OCI-LY1 (cell line): ENCODE results near the gene PSMA3.

Source experiments
- H2AFZ ChIP-seq: fragments of 200-600 bp; sonication (generic), shearing (Covaris generic); 2 replicates; pipeline ENCODE4 v1.6.0; 2014; ENCODE audit warnings: antibody characterized with exemption, mild to moderate bottlenecking, low read length
- H3F3A ChIP-seq: fragments of 200-600 bp; sonication (generic), shearing (Covaris generic); 2 replicates; pipeline ENCODE4 v1.6.0; 2014; ENCODE audit warnings: mild to moderate bottlenecking, antibody characterized with exemption, low read length, moderate library complexity; ENCODE audit not compliant: insufficient read depth
- H3K27ac ChIP-seq: fragments of 200-600 bp; sonication (generic); 2 replicates; pipeline ENCODE4 v1.5.1; 2014; ENCODE audit warnings: low read length, mixed run types, mild to moderate bottlenecking, low read depth; ENCODE audit not compliant: poor library complexity, severe bottlenecking
- H3K27me3 ChIP-seq: fragments of 200-600 bp; sonication (generic); 2 replicates; pipeline ENCODE4 v1.6.0; 2014; ENCODE audit warnings: antibody characterized with exemption, mild to moderate bottlenecking, low read length, moderate library complexity; ENCODE audit not compliant: insufficient read depth
- H3K36me3 ChIP-seq: fragments of 200-600 bp; sonication (generic); 2 replicates; pipeline ENCODE4 v1.6.1; 2014; ENCODE audit warnings: mild to moderate bottlenecking, antibody characterized with exemption, low read length, moderate library complexity, mixed read lengths; ENCODE audit not compliant: insufficient read depth
- H3K4me1 ChIP-seq: fragments of 200-600 bp; sonication (generic); 2 replicates; pipeline ENCODE4 v1.5.1; 2014; ENCODE audit warnings: mild to moderate bottlenecking, low read length, moderate library complexity; ENCODE audit not compliant: insufficient read depth, severe bottlenecking
- H3K4me2 ChIP-seq: fragments of 200-600 bp; sonication (generic), shearing (Covaris generic); 2 replicates; pipeline ENCODE4 v1.6.1; 2014; ENCODE audit warnings: low read length
- H3K4me3 ChIP-seq: fragments of 200-600 bp; sonication (generic); 2 replicates; pipeline ENCODE4 v1.5.1; 2014; ENCODE audit warnings: low read length, low read depth, mild to moderate bottlenecking, mixed read lengths; ENCODE audit not compliant: poor library complexity, severe bottlenecking
- H3K79me2 ChIP-seq: fragments of 200-600 bp; shearing (Covaris generic); 2 replicates; pipeline ENCODE4 v1.6.1; 2016; ENCODE audit warnings: mixed run types, low read length, mixed read lengths; ENCODE audit not compliant: insufficient read depth
- H3K9ac ChIP-seq: fragments of 200-600 bp; sonication (generic), shearing (Covaris generic); 2 replicates; pipeline ENCODE4 v1.6.1; 2014; ENCODE audit warnings: mild to moderate bottlenecking, low read length, mixed read lengths
- H3K9me2 ChIP-seq: fragments of 200-600 bp; sonication (generic), shearing (Covaris generic); 2 replicates; pipeline ENCODE4 v1.6.1; 2014; ENCODE audit warnings: low read depth, mild to moderate bottlenecking, low read length, mixed read lengths
- H3K9me3 ChIP-seq: fragments of 200-600 bp; shearing (Covaris generic); 2 replicates; pipeline ENCODE4 v1.6.1; 2014; ENCODE audit warnings: low read length, mixed read lengths
- H4K20me1 ChIP-seq: fragments of 200-600 bp; sonication (generic), shearing (Covaris generic); 2 replicates; pipeline ENCODE4 v1.6.0; 2016; ENCODE audit warnings: mild to moderate bottlenecking, low read length; ENCODE audit not compliant: insufficient read depth
- CTCF ChIP-seq: fragments of 200-600 bp; sonication (generic), shearing (Covaris generic); IDR thresholded peaks from 2 replicates; pipeline ENCODE4 v1.5.1; 2017; ENCODE audit warnings: mild to moderate bottlenecking, antibody characterized with exemption, low read length, moderate library complexity, mixed read lengths
- EZH2 ChIP-seq: fragments of 200-600 bp; sonication (generic), shearing (Covaris generic); IDR thresholded peaks from 2 replicates; pipeline ENCODE4 v1.8.0; 2017; ENCODE audit warnings: borderline replicate concordance, mixed run types, mild to moderate bottlenecking, antibody characterized with exemption, low read length, moderate library complexity, mixed read lengths

Gene PSMA3

GRCh38 chr14:58274881-58275280 lies 30.2 kb downstream of the PSMA3 start:
- H3K4me1 ChIP-seq, result peaks cover 5% of the 10 kb centered on the region
- peaks cover 26% of the 10 kb centered on the region for H3K79me2 ChIP-seq
- no peak overlapping the region for H3K9ac ChIP-seq
- peak overlapping the region; percentile 5 for H3K27ac ChIP-seq
- no peaks in the 10 kb centered on the region for H3F3A ChIP-seq
- no peak overlapping the region for H3K4me3 ChIP-seq
- H4K20me1 ChIP-seq, result no peaks in the 10 kb centered on the region; the same call in 1 of the 2 replicates
- no peaks in the 10 kb centered on the region for H3K27me3 ChIP-seq
- TF ChIP-seq CTCF, result no peak
- no peak for TF ChIP-seq EZH2
- no peak overlapping the region for H2AFZ ChIP-seq
- H3K4me2 ChIP-seq, result no peak overlapping the region
- H3K36me3 ChIP-seq, result peaks cover 83% of the 10 kb centered on the region
- no peaks in the 10 kb centered on the region for H3K9me2 ChIP-seq
- H3K9me3 ChIP-seq, result no peaks in the 10 kb centered on the region

GRCh38 chr14:58275527-58276190 lies 31.0 kb downstream of the PSMA3 start:
- Histone ChIP-seq H3K9me3 (no peaks in the 10 kb centered on the region), H3K27ac (peak overlapping the region; percentile 23), H3K4me2 (no peak overlapping the region), H4K20me1 (no peaks in the 10 kb centered on the region; the same call in 1 of the 2 replicates), H3K4me1 (peaks cover 5% of the 10 kb centered on the region), H3K79me2 (peaks cover 31% of the 10 kb centered on the region), H3K27me3 (no peaks in the 10 kb centered on the region), H3K9me2 (no peaks in the 10 kb centered on the region), H2AFZ (no peak overlapping the region), H3K36me3 (peaks cover 83% of the 10 kb centered on the region), H3K9ac (no peak overlapping the region), H3K4me3 (no peak overlapping the region), H3F3A (no peaks in the 10 kb centered on the region)
- TF ChIP-seq CTCF, result no peak
- no peak for TF ChIP-seq EZH2

GRCh38 chr14:58276208-58276607 lies 31.6 kb downstream of the PSMA3 start:
- H3K4me1 ChIP-seq, result peaks cover 9% of the 10 kb centered on the region
- TF ChIP-seq EZH2 (no peak), CTCF (no peak)
- H3F3A ChIP-seq, result no peaks in the 10 kb centered on the region
- no peaks in the 10 kb centered on the region for H3K9me2 ChIP-seq
- H3K27ac ChIP-seq, result peak overlapping the region; percentile 23
- H4K20me1 ChIP-seq, result no peaks in the 10 kb centered on the region; the same call in 1 of the 2 replicates
- H3K27me3 ChIP-seq, result no peaks in the 10 kb centered on the region
- H3K9me3 ChIP-seq, result no peaks in the 10 kb centered on the region
- H3K79me2 ChIP-seq, result peaks cover 36% of the 10 kb centered on the region
- H3K4me2 ChIP-seq, result no peak overlapping the region
- H2AFZ ChIP-seq, result no peak overlapping the region
- no peak overlapping the region for H3K4me3 ChIP-seq
- peaks cover 83% of the 10 kb centered on the region for H3K36me3 ChIP-seq
- H3K9ac ChIP-seq, result no peak overlapping the region
